GM18873 (cell line): ENCODE results near the gene MOSMO.
"Not testable (repeated sequence)": the region's sequence is repeated elsewhere in the genome, so short reads cannot be mapped to it uniquely, and the experiment has no call there.

ENCODE experiments used
- ATAC-seq: cut with Tn5 transposase; IDR thresholded peaks from one replicate; pipeline ENCODE4 v1.9.1; 2021; ENCODE audit warnings: mild to moderate bottlenecking, moderate library complexity, moderate number of reproducible peaks; ENCODE audit not compliant: unreplicated experiment, low FRiP score

The MOSMO gene

DNA sequence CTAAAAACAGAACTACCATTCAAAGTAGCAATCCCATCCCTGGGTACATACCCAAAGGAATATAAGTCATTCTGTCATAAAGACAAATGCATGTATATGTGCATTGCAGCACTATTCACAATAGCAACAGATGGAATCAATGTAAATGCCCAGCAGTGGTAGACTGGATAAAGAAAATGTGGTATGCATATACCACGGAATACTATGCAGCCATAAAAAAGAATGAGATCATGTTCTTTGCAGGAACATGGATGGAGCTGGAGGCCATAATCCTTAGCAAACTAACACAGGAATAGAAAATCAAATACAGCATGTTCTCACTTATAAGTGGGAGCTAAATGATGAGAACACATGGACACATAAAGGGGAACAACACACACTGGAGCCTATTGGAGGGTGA lies 120.6 kb downstream of the MOSMO start:
- not testable (repeated sequence) for ATAC-seq

DNA sequence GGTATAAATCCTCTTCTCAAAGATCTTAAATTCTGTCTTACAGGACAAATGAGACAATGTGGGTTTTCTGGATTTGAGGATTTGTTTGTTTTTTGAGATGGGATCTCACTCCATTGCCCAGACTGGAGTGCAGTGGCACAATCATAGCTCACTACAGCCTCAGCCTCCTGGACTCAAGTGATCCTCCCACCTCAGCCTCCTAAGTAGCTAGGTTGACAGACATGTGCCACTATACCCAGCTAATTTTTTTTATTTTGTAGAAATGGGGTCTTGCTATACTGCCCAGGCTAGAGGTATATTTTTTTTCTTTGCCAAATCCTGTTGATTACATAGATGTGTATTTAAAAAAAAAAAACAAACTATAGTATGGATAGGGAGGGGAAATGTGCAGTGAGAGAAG lies 122.6 kb downstream of the MOSMO start:
- no peak for ATAC-seq

DNA sequence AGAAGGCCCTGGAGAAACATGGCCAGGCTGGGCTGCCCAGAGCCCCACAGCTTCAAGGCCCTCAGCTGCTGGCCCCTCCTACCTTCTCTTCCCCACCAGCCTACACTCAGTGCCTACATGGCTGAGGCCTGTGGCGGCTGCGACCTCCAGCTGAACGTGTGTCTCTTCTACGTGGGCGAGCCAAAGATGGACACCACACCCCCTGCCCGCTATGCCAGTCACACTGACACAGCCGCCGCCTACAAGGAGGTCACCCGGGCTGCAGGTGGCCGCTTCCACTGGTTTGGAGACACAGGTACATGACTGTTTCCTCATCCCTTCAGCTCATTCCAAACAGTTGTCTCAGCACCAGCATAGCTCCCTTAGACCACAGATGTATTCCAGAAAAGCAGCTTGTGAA lies 124.9 kb downstream of the MOSMO start:
- no peak for ATAC-seq
